Endometrium (tissue), 2 donors: ENCODE measurements around the gene CARNS1.
"Not testable (repeated sequence)": the region's sequence is repeated elsewhere in the genome, so short reads cannot be mapped to it uniquely, and the experiment has no call there.

Experiments used
- FAIRE-seq: peaks from 2 replicates; lab custom pipeline; 2012; peaks lifted over from hg19 to GRCh38; lab: Jason Lieb, UNC
- donor health status: control.
- donor health status: control.

Gene CARNS1

GRCh38 chr11:67465530-67465929, 50.1 kb downstream of the CARNS1 start:
- not testable (repeated sequence) for FAIRE-seq

- no peak for FAIRE-seq
Observed at GRCh38 chr11:67466367-67466766, 50.9 kb downstream of the CARNS1 start.

GRCh38 chr11:67466962-67467771, 51.7 kb downstream of the CARNS1 start:
- FAIRE-seq, result no peak

- no peak for FAIRE-seq
Observed at GRCh38 chr11:67468056-67468455, 52.6 kb downstream of the CARNS1 start.

GRCh38 chr11:67468456-67468758, 52.9 kb downstream of the CARNS1 start:
- FAIRE-seq, result no peak

GRCh38 chr11:67468759-67469507, 53.5 kb downstream of the CARNS1 start, which contains the start of gene TMEM134:
TMEM134 (minus strand) TSS chr11:67469251; CDS start chr11:67469192, 59 bp downstream.
- no peak for FAIRE-seq

GRCh38 chr11:67469508-67469811, 54.0 kb downstream of the CARNS1 start:
- FAIRE-seq, result no peak

- no peak for FAIRE-seq
Observed at GRCh38 chr11:67470337-67471002, 55.0 kb downstream of the CARNS1 start.

- no peak for FAIRE-seq
Observed at GRCh38 chr11:67472882-67473281, 57.4 kb downstream of the CARNS1 start.
